Measurements from ENCODE around the gene ADGRV1.
"Not testable (repeated sequence)": the region's sequence is repeated elsewhere in the genome, so short reads cannot be mapped to it uniquely, and the experiment has no call there.

ADGRV1 gene

DNA sequence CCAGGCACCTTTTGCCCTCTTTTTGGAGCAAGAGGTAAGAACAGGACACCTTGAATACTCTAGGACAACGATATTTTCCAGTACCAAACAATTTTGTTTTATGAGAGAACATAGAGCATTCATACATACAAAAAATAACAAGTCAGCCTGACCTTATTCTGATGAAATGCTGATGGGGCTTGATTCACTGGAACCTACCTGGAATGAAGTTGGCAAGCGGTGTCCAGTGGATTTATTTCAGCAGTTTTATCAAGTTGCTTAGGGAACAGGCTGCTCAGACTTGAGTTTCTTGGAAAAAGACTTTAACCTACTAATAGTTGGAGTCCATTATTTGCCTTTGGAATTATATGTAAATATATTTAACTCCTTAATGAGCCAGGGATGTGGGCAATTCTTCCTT lies 502.5 kb downstream of the ADGRV1 start:
- TF ChIP-seq, protein P1, sequence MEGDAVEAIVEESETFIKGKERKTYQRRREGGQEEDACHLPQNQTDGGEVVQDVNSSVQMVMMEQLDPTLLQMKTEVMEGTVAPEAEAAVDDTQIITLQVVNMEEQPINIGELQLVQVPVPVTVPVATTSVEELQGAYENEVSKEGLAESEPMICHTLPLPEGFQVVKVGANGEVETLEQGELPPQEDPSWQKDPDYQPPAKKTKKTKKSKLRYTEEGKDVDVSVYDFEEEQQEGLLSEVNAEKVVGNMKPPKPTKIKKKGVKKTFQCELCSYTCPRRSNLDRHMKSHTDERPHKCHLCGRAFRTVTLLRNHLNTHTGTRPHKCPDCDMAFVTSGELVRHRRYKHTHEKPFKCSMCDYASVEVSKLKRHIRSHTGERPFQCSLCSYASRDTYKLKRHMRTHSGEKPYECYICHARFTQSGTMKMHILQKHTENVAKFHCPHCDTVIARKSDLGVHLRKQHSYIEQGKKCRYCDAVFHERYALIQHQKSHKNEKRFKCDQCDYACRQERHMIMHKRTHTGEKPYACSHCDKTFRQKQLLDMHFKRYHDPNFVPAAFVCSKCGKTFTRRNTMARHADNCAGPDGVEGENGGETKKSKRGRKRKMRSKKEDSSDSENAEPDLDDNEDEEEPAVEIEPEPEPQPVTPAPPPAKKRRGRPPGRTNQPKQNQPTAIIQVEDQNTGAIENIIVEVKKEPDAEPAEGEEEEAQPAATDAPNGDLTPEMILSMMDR (IDR thresholded peaks at IDR 0.05; ENCODE audit: low read depth, low read length): no peak
- DNase-seq (ENCODE audit: extremely low read depth, low read depth): no peak

DNA sequence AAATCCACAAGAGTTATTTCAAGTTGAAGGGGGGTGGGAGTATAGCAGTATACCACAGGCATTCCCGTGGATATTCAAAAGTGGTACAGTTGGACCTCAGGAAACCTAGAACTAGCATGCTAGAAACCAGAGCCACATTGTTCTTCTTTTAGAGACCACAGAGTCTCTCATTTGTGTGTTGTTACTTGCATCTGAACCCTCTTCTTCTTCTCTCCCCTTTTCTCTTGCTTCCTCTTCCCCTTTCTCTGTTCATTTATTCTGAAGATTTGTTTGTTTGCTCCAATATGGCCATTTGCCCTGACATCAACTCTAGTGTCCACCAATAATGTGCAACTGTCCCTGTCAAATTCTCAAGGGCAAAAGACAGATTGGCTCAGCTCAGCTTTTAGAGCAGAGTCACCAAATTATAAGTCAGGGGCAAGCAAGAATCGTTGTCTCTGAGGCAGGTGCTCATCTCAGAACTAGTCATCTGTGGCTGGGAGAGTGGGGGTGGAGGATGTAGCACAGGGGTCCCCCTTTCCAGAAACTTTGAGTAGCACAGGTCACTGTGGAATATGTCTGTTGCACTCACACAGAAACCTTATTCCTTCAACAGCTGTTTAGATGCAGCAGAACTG lies 503.5 kb downstream of the ADGRV1 start:
- TF ChIP-seq, protein P1 (IDR thresholded peaks at IDR 0.05; ENCODE audit: low read depth, low read length): no peak
- DNase-seq (ENCODE audit: extremely low read depth, low read depth): no peak

DNA sequence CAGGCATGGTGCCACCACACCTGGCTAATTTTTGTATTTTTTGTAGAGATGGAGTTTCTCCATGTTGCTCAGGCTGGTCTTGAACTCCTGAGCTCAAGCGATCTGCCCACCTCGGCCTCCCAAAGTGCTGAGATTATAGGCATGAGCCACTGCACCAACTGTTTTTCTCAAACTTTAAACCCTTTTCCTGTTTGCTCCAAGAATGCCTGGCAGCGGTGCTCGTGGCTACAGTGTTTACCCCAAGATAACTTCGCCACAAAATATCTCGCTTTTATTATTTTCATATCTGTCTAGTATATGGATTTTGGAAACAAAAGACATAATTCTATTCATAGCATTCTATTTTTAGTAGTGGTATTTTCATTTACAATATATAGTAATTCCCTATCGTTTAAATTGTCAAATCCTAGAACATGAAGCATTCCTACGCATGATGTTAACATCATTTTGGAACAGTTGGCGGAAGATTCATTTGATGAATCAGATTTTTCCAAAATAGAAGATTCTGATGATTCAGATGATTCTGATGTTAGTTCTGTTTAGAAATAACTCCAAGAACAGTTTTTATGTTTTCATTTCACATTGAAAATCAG lies 504.6 kb downstream of the ADGRV1 start:
- not testable (repeated sequence) for DNase-seq (ENCODE audit: extremely low read depth, low read depth)

DNA sequence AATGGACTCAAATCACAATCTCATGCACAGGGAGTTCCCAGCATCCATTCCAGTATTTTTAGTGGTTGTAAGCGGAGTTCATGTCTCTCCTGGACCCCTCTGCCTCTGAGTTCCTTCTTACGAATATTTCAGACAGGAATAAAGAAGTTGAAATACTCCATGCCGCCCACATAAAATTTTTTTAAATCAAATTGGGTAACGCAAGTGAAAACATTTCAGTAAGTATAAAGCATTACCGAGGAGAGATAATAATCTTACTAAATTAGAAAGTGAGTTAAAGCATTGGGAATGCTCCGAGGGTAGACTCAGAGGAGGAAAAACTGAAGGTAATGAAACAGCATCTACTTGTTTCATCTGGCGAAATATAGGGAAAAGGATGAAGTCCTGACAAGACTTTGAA lies 506.9 kb downstream of the ADGRV1 start:
- no peak for DNase-seq (ENCODE audit: extremely low read depth, low read depth)
- TF ChIP-seq, protein P1 (IDR thresholded peaks at IDR 0.05; ENCODE audit: low read depth, low read length): no peak

DNA sequence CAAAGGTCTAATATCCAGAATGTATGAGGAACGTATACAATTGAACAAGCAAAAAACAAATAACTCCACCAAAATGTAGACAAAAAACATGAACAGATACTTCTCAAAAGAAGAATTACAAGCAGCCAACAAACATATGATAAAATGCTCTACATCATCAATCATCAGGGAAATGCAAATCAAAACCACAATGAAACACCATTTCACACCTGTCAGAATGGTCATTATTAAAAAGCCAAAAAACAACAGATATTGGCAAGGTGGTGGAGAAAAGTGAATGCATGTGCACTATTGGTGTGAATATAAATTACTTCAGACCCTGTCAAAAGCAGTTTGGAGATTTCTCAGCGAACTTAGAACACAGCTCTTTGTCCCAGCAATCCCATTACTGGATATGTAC lies 510.8 kb downstream of the ADGRV1 start:
- no peak for DNase-seq (ENCODE audit: extremely low read depth, low read depth)
- TF ChIP-seq, protein P1 (IDR thresholded peaks at IDR 0.05; ENCODE audit: low read depth, low read length): no peak

DNA sequence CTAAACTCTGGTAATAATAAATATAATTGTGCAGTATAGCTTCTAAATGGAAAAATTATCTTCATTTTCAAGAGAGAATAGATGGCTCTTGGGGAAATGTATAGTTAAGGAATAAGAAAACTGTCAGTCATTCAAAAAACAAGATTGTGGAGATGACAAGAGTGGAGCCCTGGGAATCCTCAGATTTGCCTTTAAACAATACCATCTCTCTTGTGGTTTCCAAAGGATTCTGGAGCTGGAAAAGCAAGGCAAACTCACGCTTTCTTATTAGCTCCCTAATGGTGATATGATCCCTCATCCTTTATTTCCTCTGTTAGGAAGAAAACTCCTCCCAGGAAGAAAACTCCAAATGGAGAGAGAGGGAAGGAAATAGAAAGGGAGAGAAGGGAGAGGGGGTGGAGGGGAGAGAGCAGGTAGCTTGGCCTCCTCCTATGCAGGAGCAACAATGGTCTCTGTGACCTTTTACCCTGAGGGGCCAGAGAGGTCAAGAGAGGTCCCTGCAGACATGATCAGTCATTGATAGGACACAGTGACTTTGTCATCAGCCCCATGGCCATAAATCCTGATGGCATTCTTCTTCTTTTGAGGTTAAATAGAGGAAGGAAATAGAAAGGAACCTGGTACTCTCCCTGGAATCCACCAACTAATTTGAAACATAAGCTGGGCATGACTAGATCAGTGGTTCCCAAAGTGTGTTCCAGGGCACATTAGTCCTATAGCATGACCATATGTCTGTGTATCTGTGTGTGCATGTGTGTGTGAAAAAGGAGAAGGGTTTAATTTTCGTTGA lies 512.4 kb downstream of the ADGRV1 start:
- TF ChIP-seq, protein P1 (IDR thresholded peaks at IDR 0.05; ENCODE audit: low read depth, low read length): no peak
- DNase-seq (ENCODE audit: extremely low read depth, low read depth): no peak

DNA sequence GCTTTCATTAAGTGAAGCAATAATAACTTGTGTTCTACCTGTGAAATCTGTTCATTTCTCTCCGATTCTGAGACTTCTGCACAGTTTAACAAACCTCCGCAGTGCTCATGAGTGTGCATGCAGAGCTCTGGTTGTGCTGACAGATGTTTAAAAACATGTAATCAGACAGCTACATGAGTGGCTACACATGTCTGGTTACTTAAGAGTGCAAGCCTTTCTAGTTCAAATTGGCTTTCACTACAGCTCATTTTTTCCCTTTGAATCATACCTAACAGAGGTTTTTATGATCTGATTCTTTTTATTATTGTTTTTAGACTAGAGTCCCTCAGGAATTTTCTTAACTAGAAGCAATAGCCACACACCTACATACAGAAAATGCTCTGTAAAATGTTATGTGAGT lies 514.3 kb downstream of the ADGRV1 start:
- TF ChIP-seq, protein P1 (IDR thresholded peaks at IDR 0.05; ENCODE audit: low read depth, low read length): no peak
- DNase-seq (ENCODE audit: extremely low read depth, low read depth): no peak

Data from AG09319 (cell line).